ENCODE data around the gene FUZ.
"Not testable (repeated sequence)": the region's sequence is repeated elsewhere in the genome, so short reads cannot be mapped to it uniquely, and the experiment has no call there.

The FUZ gene

GRCh38 chr19:49819452-49820115, 6.5 kb upstream of the FUZ start:
- not testable (repeated sequence) for DNase-seq (ENCODE audit: low spot score); H2AK5ac ChIP-seq (ENCODE audit: low read depth, low read length); H2AFZ ChIP-seq (ENCODE audit: low read length); H3K9me3 ChIP-seq (replicated peaks in 1 of 2; ENCODE audit: control insufficient read depth in 2 of 2, insufficient read depth in 1 of 2, low read depth in 1 of 2, low read length in 2 of 2); H3K4ac ChIP-seq (ENCODE audit: low read length); H3K18ac ChIP-seq (ENCODE audit: low read length); H2BK12ac ChIP-seq (ENCODE audit: low read length); H2BK120ac ChIP-seq (ENCODE audit: low read depth, low read length); H3K14ac ChIP-seq (ENCODE audit: low read length); H3K27ac ChIP-seq (replicated peaks; ENCODE audit: low read length); H4K8ac ChIP-seq (ENCODE audit: low read depth, low read length); H4K91ac ChIP-seq (ENCODE audit: low read depth, low read length, poor library complexity); H3K4me1 ChIP-seq (ENCODE audit: control insufficient read depth in 2 of 2, insufficient read depth in 1 of 2, low read depth in 1 of 2, low read length in 2 of 2); H3K27me3 ChIP-seq (ENCODE audit: control insufficient read depth in 3 of 3, insufficient read depth in 3 of 3, low read depth in 1 of 3, low read length in 3 of 3); H2BK15ac ChIP-seq (ENCODE audit: low read length)
- WGBS, 2 donors (ENCODE audit: extremely low coverage in 2 of 2, insufficient read length in 2 of 2, insufficient replicate concordance in 1 of 2) = no CpG with 5 or more reads among the region's 7 CpGs
- peak overlapping the region in 1 of 2 donors; percentile 70 for H3K4me3 ChIP-seq (ENCODE audit: low read length in 2 of 2)
- H3K9ac ChIP-seq (ENCODE audit: low read depth, low read length, poor library complexity) = peak overlapping the region; percentile 95
- H3K36me3 ChIP-seq (replicated peaks in 1 of 2; ENCODE audit: control insufficient read depth in 2 of 2, insufficient read depth in 2 of 2, low read length in 2 of 2) = peaks cover 19 to 39% of the 10 kb centered on the region in 2 donors
- peak overlapping the region; percentile 42 for H2BK5ac ChIP-seq (ENCODE audit: low read length)
- peak overlapping the region; percentile 69 for H3K4me2 ChIP-seq (ENCODE audit: insufficient read depth, low read length, poor library complexity, severe bottlenecking)
- peak overlapping the region; percentile 10 for H3K23ac ChIP-seq (ENCODE audit: low read depth, low read length, poor library complexity)
- peaks cover 11% of the 10 kb centered on the region for H3K79me1 ChIP-seq (ENCODE audit: low read depth, low read length)

GRCh38 chr19:49818649-49819370, 5.7 kb upstream of the FUZ start:
- Histone ChIP-seq H3K18ac (ENCODE audit: low read length) (peak overlapping the region; percentile 98), H3K4me1 (ENCODE audit: control insufficient read depth in 2 of 2, insufficient read depth in 1 of 2, low read depth in 1 of 2, low read length in 2 of 2) (peaks cover 5 to 7% of the 10 kb centered on the region in 2 donors), H4K8ac (ENCODE audit: low read depth, low read length) (no peak overlapping the region), H2AK5ac (ENCODE audit: low read depth, low read length) (peak overlapping the region; percentile 97), H3K9me3 (replicated peaks in 1 of 2; ENCODE audit: control insufficient read depth in 2 of 2, insufficient read depth in 1 of 2, low read depth in 1 of 2, low read length in 2 of 2) (no peaks in the 10 kb centered on the region), H3K36me3 (replicated peaks in 1 of 2; ENCODE audit: control insufficient read depth in 2 of 2, insufficient read depth in 2 of 2, low read length in 2 of 2) (peaks cover 16 to 32% of the 10 kb centered on the region in 2 donors), H3K4me3 (ENCODE audit: low read length in 2 of 2) (peak overlapping the region; percentile 70 to 98), H3K9ac (ENCODE audit: low read depth, low read length, poor library complexity) (peak overlapping the region; percentile 95), H3K23ac (ENCODE audit: low read depth, low read length, poor library complexity) (peak overlapping the region; percentile 90), H2BK120ac (ENCODE audit: low read depth, low read length) (no peak overlapping the region), H3K4me2 (ENCODE audit: insufficient read depth, low read length, poor library complexity, severe bottlenecking) (peak overlapping the region; percentile 69), H3K79me1 (ENCODE audit: low read depth, low read length) (peaks cover 11% of the 10 kb centered on the region), H2BK15ac (ENCODE audit: low read length) (peak overlapping the region; percentile 75), H2BK12ac (ENCODE audit: low read length) (no peak overlapping the region), H3K4ac (ENCODE audit: low read length) (no peak overlapping the region), H2AFZ (ENCODE audit: low read length) (peak overlapping the region; percentile 96), H3K27me3 (ENCODE audit: control insufficient read depth in 3 of 3, insufficient read depth in 3 of 3, low read depth in 1 of 3, low read length in 3 of 3) (no peaks in the 10 kb centered on the region), H4K91ac (ENCODE audit: low read depth, low read length, poor library complexity) (no peak overlapping the region), H2BK5ac (ENCODE audit: low read length) (peak overlapping the region; percentile 42), H3K27ac (replicated peaks; ENCODE audit: low read length) (peak overlapping the region; percentile 91), H3K14ac (ENCODE audit: low read length) (peak overlapping the region; percentile 49)
- no CpG with 5 or more reads among the region's 16 CpGs for WGBS, 2 donors (ENCODE audit: extremely low coverage in 2 of 2, insufficient read length in 2 of 2, insufficient replicate concordance in 1 of 2)
- DNase-seq (ENCODE audit: low spot score) = no peak

- peak within 1 kb of the TSS; percentile 64 for H4K91ac ChIP-seq (ENCODE audit: low read depth, low read length, poor library complexity)
- H2BK5ac ChIP-seq (ENCODE audit: low read length) = peak within 1 kb of the TSS; percentile 42
- H3K4me1 ChIP-seq (ENCODE audit: control insufficient read depth in 2 of 2, insufficient read depth in 1 of 2, low read depth in 1 of 2, low read length in 2 of 2) = peaks cover 6 to 7% of the 10 kb centered on the region in 2 donors
- DNase-seq (ENCODE audit: low spot score) = peak; percentile 92
- peak within 1 kb of the TSS; percentile 49 for H3K14ac ChIP-seq (ENCODE audit: low read length)
- peak within 1 kb of the TSS; percentile 95 for H3K9ac ChIP-seq (ENCODE audit: low read depth, low read length, poor library complexity)
- H2AK5ac ChIP-seq (ENCODE audit: low read depth, low read length) = peak within 1 kb of the TSS; percentile 97
- H3K4me2 ChIP-seq (ENCODE audit: insufficient read depth, low read length, poor library complexity, severe bottlenecking) = peak within 1 kb of the TSS; percentile 69
- H3K27me3 ChIP-seq (ENCODE audit: control insufficient read depth in 3 of 3, insufficient read depth in 3 of 3, low read depth in 1 of 3, low read length in 3 of 3) = no peaks in the 10 kb centered on the region
- no peak within 1 kb of the TSS for H3K4ac ChIP-seq (ENCODE audit: low read length)
- peak within 1 kb of the TSS; percentile 90 for H3K23ac ChIP-seq (ENCODE audit: low read depth, low read length, poor library complexity)
- peaks cover 9% of the 10 kb centered on the region for H3K79me1 ChIP-seq (ENCODE audit: low read depth, low read length)
- H4K8ac ChIP-seq (ENCODE audit: low read depth, low read length) = no peak within 1 kb of the TSS
- peak within 1 kb of the TSS; percentile 75 for H2BK15ac ChIP-seq (ENCODE audit: low read length)
- no CpG with 5 or more reads among the region's 57 CpGs for WGBS, 2 donors (ENCODE audit: extremely low coverage in 2 of 2, insufficient read length in 2 of 2, insufficient replicate concordance in 1 of 2)
- H2BK120ac ChIP-seq (ENCODE audit: low read depth, low read length) = no peak within 1 kb of the TSS
- peak within 1 kb of the TSS; percentile 96 for H2AFZ ChIP-seq (ENCODE audit: low read length)
- H3K9me3 ChIP-seq (replicated peaks in 1 of 2; ENCODE audit: control insufficient read depth in 2 of 2, insufficient read depth in 1 of 2, low read depth in 1 of 2, low read length in 2 of 2) = no peaks in the 10 kb centered on the region
- peak within 1 kb of the TSS; percentile 98 for H3K18ac ChIP-seq (ENCODE audit: low read length)
- H3K27ac ChIP-seq (replicated peaks; ENCODE audit: low read length) = peak within 1 kb of the TSS; percentile 91
- no peak within 1 kb of the TSS for H2BK12ac ChIP-seq (ENCODE audit: low read length)
- peaks cover 11 to 25% of the 10 kb centered on the region in 2 donors for H3K36me3 ChIP-seq (replicated peaks in 1 of 2; ENCODE audit: control insufficient read depth in 2 of 2, insufficient read depth in 2 of 2, low read length in 2 of 2)
- peak within 1 kb of the TSS; percentile 70 to 98 for H3K4me3 ChIP-seq (ENCODE audit: low read length in 2 of 2)
Measured at GRCh38 chr19:49817964-49818648, 5.0 kb upstream of the FUZ start, which contains the start of gene MED25. MED25 (plus strand) TSS chr19:49818289; CDS start chr19:49818342, 53 bp downstream.

Measured in neuronal stem cell (in vitro differentiated cells).